Stimulated activated CD8-positive, alpha-beta memory T cell treated with anti-CD3 and anti-CD28 coated beads, Interleukin-4, amount 100 ng/mL, for 24 hours (primary cell): ENCODE data around the gene GATA5.
"Not testable (repeated sequence)": the region's sequence is repeated elsewhere in the genome, so short reads cannot be mapped to it uniquely, and the experiment has no call there.

ENCODE experiments used
- DNase-seq: peaks from one replicate; pipeline ENCODE4 v3.0.0-alpha.2; 2020; ENCODE audit warnings: low read depth

Gene GATA5

GRCh38 chr20:62430311-62430853 is 45.4 kb downstream of the GATA5 start:
- no peak for DNase-seq

GRCh38 chr20:62429455-62430310 is 46.1 kb downstream of the GATA5 start:
- no peak for DNase-seq

- DNase-seq = no peak
Measured at GRCh38 chr20:62428396-62429295, 47.1 kb downstream of the GATA5 start.

DNA sequence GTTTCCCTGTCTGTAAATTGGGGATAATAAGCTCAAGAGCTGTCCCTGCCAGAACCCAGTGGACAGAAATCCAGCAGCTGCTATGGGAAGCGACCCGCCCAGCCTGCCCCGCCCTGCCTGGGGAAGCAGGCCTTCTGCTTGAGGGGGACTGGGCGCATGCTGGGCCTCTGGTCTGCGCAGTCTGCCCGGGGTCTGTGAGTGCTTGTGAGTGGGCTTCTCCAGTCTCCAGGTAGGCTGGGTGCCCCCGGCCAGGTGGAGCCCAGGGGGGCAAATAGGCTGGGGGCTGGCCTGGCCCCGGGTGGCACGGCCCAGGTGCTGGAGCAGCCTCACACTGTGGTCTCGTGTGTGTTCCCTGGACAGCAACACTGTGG is 47.8 kb downstream of the GATA5 start:
- no peak for DNase-seq

DNA sequence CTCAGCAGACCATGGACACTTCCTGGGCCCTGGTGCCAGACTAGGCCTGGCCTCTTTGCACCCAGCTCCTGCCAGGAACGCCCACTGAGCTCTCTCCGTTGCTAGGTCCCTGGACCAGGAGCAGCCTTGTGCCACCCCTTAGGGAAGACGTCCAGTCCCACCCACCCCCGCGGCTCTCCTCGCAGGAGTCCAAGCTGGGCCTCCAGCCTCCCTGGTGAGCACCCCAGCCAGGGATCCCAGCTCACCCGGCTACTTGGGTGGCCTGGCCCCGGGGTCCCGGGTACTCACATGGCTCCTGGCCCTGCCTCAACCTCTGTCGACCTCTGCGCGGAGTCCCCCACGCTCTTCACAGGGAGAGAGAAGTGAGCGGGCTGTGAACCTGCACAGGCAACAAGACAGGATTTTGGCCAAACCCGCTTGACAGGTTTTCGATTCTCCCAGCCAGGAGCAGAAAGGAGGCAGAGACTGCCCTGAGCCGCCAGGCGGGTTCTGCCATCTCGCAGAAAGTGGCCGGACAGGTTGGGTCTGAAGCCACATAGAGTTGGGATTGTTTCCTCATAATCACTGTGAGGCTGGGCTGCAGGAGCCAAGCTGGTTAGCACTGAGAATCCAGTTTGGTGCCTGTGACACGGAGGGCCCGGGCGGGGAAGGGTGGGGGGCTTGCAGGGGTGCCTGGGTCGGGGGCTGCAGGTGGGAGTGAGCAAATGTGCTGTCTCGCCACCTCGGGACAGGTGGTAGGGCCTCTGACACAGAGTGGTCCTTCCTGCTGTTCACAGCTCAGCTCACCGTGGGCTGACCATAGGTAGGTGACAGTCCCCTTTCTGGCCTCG is 48.4 kb downstream of the GATA5 start, which contains the start of gene RBBP8NL:
RBBP8NL (minus strand) TSS at position 368 of the 830 bp plus-strand sequence. CDS start 7,892 bp downstream, outside the sequence.
- DNase-seq = no peak

DNA sequence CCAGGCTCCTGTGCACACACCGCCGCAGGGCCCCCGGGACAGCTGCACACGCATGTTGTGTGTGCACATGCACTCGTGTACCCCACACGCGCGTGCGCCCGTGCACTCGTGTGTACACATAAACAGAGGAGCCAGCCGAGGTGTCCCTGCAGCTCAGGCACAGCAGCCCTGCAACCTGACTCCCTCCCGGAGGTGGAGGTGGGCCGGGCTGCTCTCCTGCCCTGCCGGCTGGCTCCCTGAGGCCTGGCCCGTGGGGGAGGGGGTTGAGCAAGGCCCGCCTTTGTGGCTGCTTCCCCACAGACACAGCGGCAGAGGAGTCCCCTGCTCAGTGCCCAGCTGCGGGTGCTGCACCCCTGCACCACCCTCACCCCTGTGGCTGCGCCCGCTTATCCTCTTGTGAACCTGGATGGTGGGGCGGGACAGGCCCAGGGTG is 49.1 kb downstream of the GATA5 start:
- DNase-seq = no peak

DNA sequence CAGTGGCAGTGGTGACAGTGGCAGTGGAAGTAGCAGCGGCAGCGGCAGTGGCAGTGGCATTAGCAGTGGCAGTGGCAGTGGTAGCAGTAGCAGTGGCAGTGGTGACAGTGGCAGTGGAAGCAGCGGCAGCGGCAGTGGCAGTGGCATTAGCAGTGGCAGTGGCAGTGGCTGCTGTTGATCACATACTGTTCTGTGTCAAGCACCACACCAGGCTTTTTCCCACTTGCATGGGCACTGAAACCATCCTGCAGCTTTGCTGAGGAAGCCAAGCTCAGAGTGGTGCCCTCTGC is 49.8 kb downstream of the GATA5 start:
- not testable (repeated sequence) for DNase-seq

- DNase-seq = no peak
Measured at GRCh38 chr20:62425281-62426058, 50.3 kb downstream of the GATA5 start.

- no peak for DNase-seq
Measured at GRCh38 chr20:62424249-62425107, 51.3 kb downstream of the GATA5 start.

DNA sequence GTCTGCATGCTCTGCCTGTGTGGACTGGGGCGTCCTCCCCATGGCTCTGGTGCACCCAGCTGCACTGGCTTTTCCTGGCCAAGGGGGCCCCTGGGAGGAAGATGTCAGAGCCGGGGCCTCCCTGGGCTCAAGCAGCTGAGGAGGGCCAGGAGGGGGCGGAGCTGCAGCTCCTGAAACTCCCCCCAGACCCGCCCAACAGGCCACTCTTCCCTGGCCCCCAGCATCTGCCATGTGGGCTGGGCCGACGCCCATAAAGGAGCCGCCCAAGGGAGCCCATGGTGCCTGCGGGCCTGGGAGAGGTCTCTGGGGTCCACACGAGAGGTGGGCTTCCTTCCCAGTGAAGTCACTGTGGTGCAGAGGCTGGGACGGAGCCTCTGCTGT is 52.5 kb downstream of the GATA5 start:
- DNase-seq = no peak

DNA sequence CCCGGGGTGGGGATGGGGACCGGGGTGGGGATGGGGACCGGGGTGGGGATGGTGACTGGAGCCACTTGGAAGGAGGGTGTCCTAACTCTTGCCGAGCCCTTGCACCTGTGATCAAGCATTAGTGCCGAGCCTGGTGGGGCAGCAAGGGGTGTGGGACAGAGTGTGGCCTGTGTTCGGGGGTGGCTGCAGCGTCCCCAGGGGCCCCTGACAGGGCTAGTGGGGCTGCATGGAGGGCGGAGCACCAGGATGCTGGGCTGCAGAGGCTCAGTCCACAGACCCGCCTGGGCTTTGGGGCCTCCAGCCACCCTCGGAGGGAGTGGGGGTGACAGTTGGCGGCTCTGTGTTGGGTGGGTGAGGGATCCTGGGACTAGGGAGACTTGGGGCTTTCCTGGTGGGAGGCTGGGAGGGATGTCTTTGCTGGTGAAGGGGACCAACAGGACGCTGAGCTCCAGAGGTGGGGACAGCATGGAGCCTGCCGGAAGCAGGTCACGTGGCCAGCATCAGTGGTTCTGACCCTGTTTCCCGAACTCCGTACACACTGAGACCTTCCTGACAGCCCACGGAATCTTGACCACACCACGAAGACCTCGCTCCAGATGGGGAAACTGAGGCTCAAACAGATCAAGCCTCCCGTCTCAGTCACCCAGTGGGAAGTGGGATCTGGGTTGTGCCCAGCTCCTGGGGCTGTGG is 53.0 kb downstream of the GATA5 start:
- DNase-seq = no peak

- DNase-seq = no peak
Measured at GRCh38 chr20:62421716-62421990, 54.1 kb downstream of the GATA5 start.

DNA sequence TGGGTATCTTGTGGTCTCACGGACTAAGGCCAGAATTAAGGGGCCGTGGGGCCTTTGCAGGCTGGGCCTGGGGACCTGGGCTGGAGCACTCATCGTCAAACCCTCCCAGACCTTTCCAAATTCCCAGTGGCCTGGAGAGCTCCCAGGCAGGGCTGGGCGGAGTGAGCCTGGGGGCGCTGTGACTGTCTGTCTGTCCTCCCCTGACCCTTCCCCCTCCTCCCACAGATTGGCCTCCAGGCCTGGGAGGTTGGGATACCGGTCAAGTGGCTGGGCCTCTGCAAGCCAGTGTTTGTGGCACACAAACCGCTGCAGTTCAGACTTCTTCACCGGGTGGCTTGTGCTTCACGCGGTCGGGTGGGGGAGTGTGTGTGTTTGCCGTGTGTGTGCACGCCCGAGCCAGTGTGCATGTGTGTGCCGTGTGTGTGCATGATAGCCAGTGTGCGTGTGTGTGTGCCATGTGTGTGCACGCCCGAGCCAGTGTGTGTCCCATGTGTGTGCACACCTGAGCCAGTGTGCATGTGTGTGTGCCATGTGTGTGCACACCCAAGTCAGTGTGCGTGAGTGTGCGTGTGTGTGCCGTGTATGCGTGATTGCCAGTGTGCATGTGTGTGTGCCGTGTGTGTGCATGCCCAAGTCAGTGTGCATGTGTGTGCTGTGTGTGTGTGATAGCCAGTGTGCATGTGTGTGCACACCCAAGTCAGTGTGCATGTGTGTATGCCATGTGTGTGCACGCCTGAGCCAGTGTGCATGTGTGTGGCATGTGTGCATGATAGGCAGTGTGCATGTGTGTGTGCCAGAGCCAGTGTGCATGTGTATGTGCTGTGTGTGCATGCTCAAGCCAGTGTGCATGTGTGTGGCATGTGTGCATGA is 54.7 kb downstream of the GATA5 start:
- DNase-seq = no peak

- no peak for DNase-seq
Measured at GRCh38 chr20:62419759-62420158, 56.0 kb downstream of the GATA5 start.

DNA sequence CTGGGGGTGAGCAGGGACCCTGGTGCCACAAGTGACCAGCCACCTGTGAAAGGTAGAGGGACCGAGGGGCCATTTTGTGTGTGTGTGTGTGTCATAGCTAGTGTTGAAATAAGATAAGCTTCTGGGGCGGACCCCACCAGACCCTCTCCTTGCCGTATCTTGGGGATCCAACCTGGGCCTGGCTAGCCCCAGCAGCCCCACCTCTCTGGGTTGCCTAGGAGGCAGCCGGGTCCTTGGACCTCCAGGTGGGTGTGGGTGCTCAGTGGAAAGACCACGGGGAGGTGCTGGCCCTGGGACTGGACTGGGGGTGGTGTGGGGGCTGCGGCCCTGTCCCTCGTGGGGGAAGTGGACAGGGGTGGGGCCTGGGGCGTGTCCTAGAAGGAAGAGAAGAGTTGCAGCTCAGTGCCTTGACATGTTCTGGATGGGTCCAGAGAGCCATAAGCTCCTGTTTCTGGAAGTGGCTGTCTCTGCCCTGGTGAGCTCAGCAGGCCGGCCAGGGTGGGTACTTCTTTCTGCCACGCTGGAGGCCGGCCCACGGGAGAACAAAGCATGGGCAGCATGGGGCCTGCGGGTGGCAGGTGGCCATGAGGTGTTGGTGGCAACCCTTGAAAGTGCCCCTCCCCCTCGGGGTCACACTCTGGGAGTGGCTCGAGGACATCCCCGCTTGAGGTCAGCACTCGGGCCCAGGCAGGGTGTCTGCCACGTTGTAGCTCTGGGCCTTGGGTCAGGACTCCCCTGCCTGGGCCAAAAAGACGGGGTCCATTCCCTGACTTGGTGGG is 56.9 kb downstream of the GATA5 start:
- DNase-seq = no peak

- DNase-seq = no peak
Measured at GRCh38 chr20:62417981-62418708, 57.6 kb downstream of the GATA5 start.
